Nephron (organoid): Measurements from ENCODE around the gene LIN7A.

Source experiments
- H3K27ac Mint-ChIP-seq, 3 experiments: 2 replicates each; pipeline ENCODE4 v1.8.0; 2020; ENCODE audit warnings: mixed read lengths in 3 of 3, mild to moderate bottlenecking in 2 of 3, moderate library complexity in 1 of 3
- H3K27me3 Mint-ChIP-seq: 2 replicates; pipeline ENCODE4 v1.8.0; 2021; ENCODE audit warnings: low read depth, mild to moderate bottlenecking, moderate library complexity, mixed read lengths
- H3K36me3 Mint-ChIP-seq: 2 replicates; pipeline ENCODE4 v1.8.0; 2020; ENCODE audit warnings: low read depth, mixed read lengths
- H3K4me1 Mint-ChIP-seq: 2 replicates; pipeline ENCODE4 v1.8.0; 2020; ENCODE audit warnings: mixed read lengths
- H3K4me3 Mint-ChIP-seq, 3 experiments: 2 replicates each; pipeline ENCODE4 v1.8.0; 2020; ENCODE audit warnings: mild to moderate bottlenecking in 3 of 3, mixed read lengths in 3 of 3, moderate library complexity in 2 of 3
- H3K9me3 Mint-ChIP-seq: 2 replicates; pipeline ENCODE4 v1.8.0; 2020; ENCODE audit warnings: mixed read lengths
- CTCF ChIP-seq, 3 experiments: fragments of 200-600 bp; sonication (generic); IDR thresholded peaks; one replicate each; pipeline ENCODE4 v1.5.0; 2021; ENCODE audit warnings: antibody characterized with exemption in 3 of 3; ENCODE audit not compliant: unreplicated experiment in 3 of 3

The LIN7A gene

DNA sequence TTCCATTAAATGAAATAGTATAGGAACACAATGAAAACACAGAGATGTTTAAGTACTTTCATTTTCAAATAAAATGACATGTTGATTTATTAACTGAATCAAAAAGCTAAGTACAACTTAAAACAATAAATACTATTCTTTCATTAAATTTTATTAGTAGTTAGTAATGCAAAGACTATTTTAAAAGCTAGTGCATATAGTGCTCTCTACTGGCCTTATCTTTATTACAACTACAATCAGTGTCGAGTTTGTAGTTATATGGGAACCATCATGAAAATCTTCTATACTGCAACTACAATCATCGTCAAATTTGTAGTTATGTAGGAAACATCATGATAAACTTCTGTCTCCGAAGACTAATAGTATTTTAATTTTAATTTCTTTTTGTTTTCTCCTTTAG, 8.9 kb upstream of the LIN7A start:
- H3K9me3 Mint-ChIP-seq: no peaks in the 10 kb centered on the region
- no peak overlapping the region for H3K4me3 Mint-ChIP-seq
- no peaks in the 10 kb centered on the region for H3K4me1 Mint-ChIP-seq
- TF ChIP-seq CTCF (IDR thresholded peaks at IDR 0.05; ENCODE audit: unreplicated experiment in 3 of 3): peak; percentile 20 to 36 (median 28)
- H3K27me3 Mint-ChIP-seq: no peaks in the 10 kb centered on the region
- no peaks in the 10 kb centered on the region for H3K36me3 Mint-ChIP-seq
- no peak overlapping the region for H3K27ac Mint-ChIP-seq

- Mint-ChIP-seq H3K9me3 (no peaks in the 10 kb centered on the region), H3K4me3 (no peak overlapping the region), H3K36me3 (no peaks in the 10 kb centered on the region), H3K27ac (no peak overlapping the region), H3K27me3 (peaks cover 10% of the 10 kb centered on the region), H3K4me1 (peaks cover 5% of the 10 kb centered on the region)
- no peak for TF ChIP-seq CTCF (IDR thresholded peaks at IDR 0.05; ENCODE audit: unreplicated experiment in 3 of 3)
Measured at GRCh38 chr12:80943338-80943737, 5.6 kb upstream of the LIN7A start.

DNA sequence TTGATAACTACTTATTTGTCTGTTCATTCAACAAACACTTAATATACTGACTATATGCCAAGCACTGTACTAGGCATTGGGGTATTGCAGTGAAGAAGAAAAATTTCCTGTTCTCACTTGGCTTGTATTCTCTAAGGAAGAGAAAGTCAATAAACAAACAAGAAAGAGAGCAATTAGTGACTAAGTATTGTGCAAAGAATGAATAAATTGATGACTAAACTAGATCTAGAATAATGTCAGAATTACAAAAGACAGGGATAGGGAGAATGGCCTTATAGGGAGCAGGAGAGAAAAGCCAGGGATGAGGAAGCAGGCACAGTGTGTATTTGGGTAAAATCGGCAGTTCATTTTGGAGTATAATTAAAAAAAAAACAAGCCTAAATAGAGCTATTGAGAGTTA, 4.2 kb upstream of the LIN7A start:
- Mint-ChIP-seq H3K4me1 (peaks cover 11% of the 10 kb centered on the region), H3K4me3 (no peak overlapping the region), H3K9me3 (no peaks in the 10 kb centered on the region), H3K27ac (peak overlapping the region in 1 of 3 experiments; percentile 3), H3K27me3 (peaks cover 16% of the 10 kb centered on the region), H3K36me3 (no peaks in the 10 kb centered on the region)
- TF ChIP-seq CTCF (IDR thresholded peaks at IDR 0.05; ENCODE audit: unreplicated experiment in 3 of 3): no peak

DNA sequence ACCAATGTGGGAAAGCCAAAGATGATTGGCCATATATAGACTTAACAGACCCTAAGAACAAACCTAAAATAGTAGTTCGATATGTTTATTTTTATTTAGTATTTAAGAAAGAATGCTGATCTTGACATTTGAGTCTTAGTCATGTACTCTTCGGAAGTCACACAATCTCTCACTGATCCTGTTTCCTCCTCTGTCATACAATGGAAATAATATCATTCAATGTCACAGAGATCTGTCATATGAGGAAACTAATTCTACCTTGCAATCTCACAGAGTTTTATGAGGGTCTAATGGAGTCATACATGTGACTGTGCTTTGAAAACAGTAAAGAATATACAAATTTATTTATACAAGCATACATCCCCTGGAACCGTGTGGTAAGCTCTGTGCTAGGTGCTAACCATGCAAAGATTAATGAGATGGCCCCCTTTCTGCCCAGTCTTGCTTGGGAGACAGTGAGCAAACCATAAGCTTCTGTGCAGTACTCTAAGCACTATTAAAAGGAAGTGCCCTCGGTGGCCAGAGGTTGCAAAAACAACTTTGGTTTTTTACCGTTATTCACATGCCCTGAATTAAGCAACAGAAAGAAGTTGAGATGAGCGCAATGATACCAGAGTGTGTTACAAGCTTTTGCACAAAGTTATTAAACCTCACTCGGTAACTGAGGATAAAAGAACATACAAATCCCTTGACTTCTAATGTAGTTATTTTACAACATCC, 1.7 kb upstream of the LIN7A start:
- TF ChIP-seq CTCF (IDR thresholded peaks at IDR 0.05; ENCODE audit: unreplicated experiment in 3 of 3): no peak
- H3K4me3 Mint-ChIP-seq: peak overlapping the region; percentile 50 to 69 (median 52)
- peaks cover 27% of the 10 kb centered on the region for H3K27me3 Mint-ChIP-seq
- no peaks in the 10 kb centered on the region for H3K36me3 Mint-ChIP-seq
- H3K4me1 Mint-ChIP-seq: peaks cover 15% of the 10 kb centered on the region
- H3K9me3 Mint-ChIP-seq: no peaks in the 10 kb centered on the region
- no peak overlapping the region for H3K27ac Mint-ChIP-seq

- H3K36me3 Mint-ChIP-seq: no peaks in the 10 kb centered on the region
Measured at GRCh38 chr12:80938397-80938796, 663 bp upstream of the LIN7A start.

More at GRCh38 chr12:80938397-80938796, 663 bp upstream of the LIN7A start:
- H3K4me1 Mint-ChIP-seq: peaks cover 15% of the 10 kb centered on the region
- peaks cover 27% of the 10 kb centered on the region for H3K27me3 Mint-ChIP-seq
- H3K27ac Mint-ChIP-seq: peak overlapping the region in 2 of 3 experiments; percentile 59
- no peak for TF ChIP-seq CTCF (IDR thresholded peaks at IDR 0.05; ENCODE audit: unreplicated experiment in 3 of 3)
- no peaks in the 10 kb centered on the region for H3K9me3 Mint-ChIP-seq
- peak overlapping the region; percentile 94 to 99 (median 98) for H3K4me3 Mint-ChIP-seq
